Naive thymus-derived CD8-positive, alpha-beta T cell (primary cell): ENCODE measurements around the gene RHOD. TPM values are rescaled to one million over a fixed set of nuclear protein-coding genes. Genes with fewer than 3 reads are reported as not detected.

Experiments used
- ATAC-seq, 2 donors: fragments of 150-1000 bp; cut with Tn5 transposase in 1 of 2; sonication (Bioruptor Pico), chemical (Tn5 transposase) in 1 of 2; 1 replicate in 1 of 2; 2 replicates in 1 of 2; pipeline ENCODE4 v1.10.0; 2021; ENCODE audit warnings: mild to moderate bottlenecking in 2 of 2, moderate library complexity in 2 of 2
- POLR2A ChIA-PET: fragments of 350-600 bp; sonication (Branson Sonifier 250); formaldehyde crosslinking; loops from one replicate; lab custom pipeline; 2021; ENCODE audit warnings: antibody characterized with exemption; lab: Charles Lee
- DNase-seq, 10 donors: peaks; one replicate each; pipeline versions ENCODE4 v3.0.0 to v3.0.0-alpha.2; 2020 to 2022
- H3K27ac Mint-ChIP-seq, 10 donors: one replicate each; pipeline ENCODE4 v1.8.0; 2020 to 2022; ENCODE audit warnings: mild to moderate bottlenecking in 10 of 10, mixed read lengths in 10 of 10, moderate library complexity in 4 of 10, inconsistent platforms in 1 of 10
- H3K27me3 Mint-ChIP-seq, 5 donors: one replicate each; pipeline ENCODE4 v1.8.0; 2021 to 2022; ENCODE audit warnings: mixed read lengths in 5 of 5
- H3K36me3 Mint-ChIP-seq, 3 donors: one replicate each; pipeline ENCODE4 v1.8.0; 2020 to 2022; ENCODE audit warnings: mixed read lengths in 3 of 3, mild to moderate bottlenecking in 2 of 3, inconsistent platforms in 1 of 3
- H3K4me1 Mint-ChIP-seq, 4 donors: one replicate each; pipeline ENCODE4 v1.8.0; 2021 to 2022; ENCODE audit warnings: mixed read lengths in 4 of 4
- H3K4me3 Mint-ChIP-seq, 10 donors: one replicate each; pipeline ENCODE4 v1.8.0; 2020 to 2022; ENCODE audit warnings: mild to moderate bottlenecking in 10 of 10, mixed read lengths in 10 of 10, moderate library complexity in 6 of 10, inconsistent platforms in 1 of 10
- H3K9me3 Mint-ChIP-seq, 9 donors: one replicate each; pipeline ENCODE4 v1.8.0; 2020 to 2022; ENCODE audit warnings: mixed read lengths in 9 of 9, mild to moderate bottlenecking in 3 of 9, inconsistent platforms in 1 of 9, moderate library complexity in 1 of 9
- polyA plus RNA-seq, 3 donors: library from polyadenylated mRNA; unstranded; fragments of 300-500 nt; fragmentation: Illumina TruSeq; gene quantifications; one replicate each; pipeline ENCODE4 v1.2.3, GENCODE V29; 2021
- total RNA-seq, 8 experiments: library from RNA in 2 of 8; stranded (reverse) in 2 of 8; gene quantifications; one replicate each; pipeline ENCODE4 v1.2.3 and lab custom pipeline; 2021 to 2026

Gene RHOD
- total and polyA plus RNA-seq, 5 experiments from 2014 or later, result 0.17 to 0.99 (median 0.48) TPM; not detected in 2

DNA sequence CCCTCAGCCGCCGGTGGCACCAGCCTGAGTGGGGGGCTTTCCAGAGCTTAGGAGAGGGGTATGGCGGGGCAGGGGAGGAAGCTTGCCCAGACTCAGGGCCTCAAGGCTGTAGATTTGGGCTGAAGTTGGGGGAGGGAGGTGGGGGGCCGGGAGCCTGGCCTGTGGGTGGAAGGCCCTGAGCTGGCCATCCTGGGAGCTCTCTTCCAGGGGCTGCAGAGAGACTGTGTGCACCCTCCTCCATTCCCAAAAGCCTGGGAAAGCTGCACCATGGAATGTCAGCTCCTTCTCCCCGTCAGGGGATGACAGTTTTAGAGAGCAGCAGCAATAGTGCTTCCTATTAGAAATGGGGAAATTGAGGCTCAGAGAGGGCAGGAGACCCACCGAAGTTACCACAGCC lies 32.7 kb upstream of the RHOD start:
- POLR2A ChIA-PET, result no interaction called here

GRCh38 chr11:67024410-67024809 lies 32.2 kb upstream of the RHOD start:
- DNase-seq (peak in 8 of 10 donors; percentile 14 to 81 (median 63)), ATAC-seq (peak; percentile 73 to 84)
- Mint-ChIP-seq H3K27me3 (peaks cover 7 to 53% (median 29%) of the 10 kb centered on the region in 5 donors), H3K36me3 (no peaks in the 10 kb centered on the region), H3K4me3 (peak overlapping the region; percentile 45 to 89 (median 80)), H3K4me1 (peaks cover 11 to 32% (median 30%) of the 10 kb centered on the region in 4 donors), H3K9me3 (no peaks in the 10 kb centered on the region), H3K27ac (peak overlapping the region in 5 of 10 donors; percentile 27 to 94 (median 67))
- POLR2A ChIA-PET, result no interaction called here

More for the DNA sequence above, 32.7 kb upstream of the RHOD start:
- no peak for ATAC-seq
- peak overlapping the region in 1 of 10 donors; percentile 67 for H3K27ac Mint-ChIP-seq
- H3K36me3 Mint-ChIP-seq, result peaks cover 0 to 1% (median 0%) of the 10 kb centered on the region in 3 donors
- no peak for DNase-seq
- peaks cover 0 to 2% (median 0%) of the 10 kb centered on the region in 9 donors for H3K9me3 Mint-ChIP-seq
- peak overlapping the region; percentile 63 to 89 (median 84) for H3K4me3 Mint-ChIP-seq
- H3K4me1 Mint-ChIP-seq, result peaks cover 11 to 32% (median 30%) of the 10 kb centered on the region in 4 donors
- H3K27me3 Mint-ChIP-seq, result peaks cover 7 to 55% (median 29%) of the 10 kb centered on the region in 5 donors

DNA sequence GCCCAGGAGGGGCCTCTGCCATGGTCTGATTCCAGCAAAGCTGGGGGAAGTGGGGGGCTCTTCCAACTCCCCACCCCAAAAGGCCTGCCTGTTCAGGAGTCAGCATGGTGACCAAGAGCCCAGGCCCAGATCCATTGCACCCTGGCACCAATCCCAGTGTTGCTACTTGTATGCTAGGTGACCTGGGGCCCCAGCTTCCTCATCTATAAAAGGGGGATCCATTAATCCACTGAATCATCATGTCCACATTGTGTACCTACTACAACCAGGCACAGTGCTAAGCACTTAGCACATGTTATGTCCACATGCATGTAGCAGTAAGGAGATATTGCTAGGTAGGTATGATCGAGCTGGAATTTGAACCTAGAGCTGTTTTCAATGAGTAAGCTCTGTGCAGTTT lies 31.7 kb upstream of the RHOD start:
- Mint-ChIP-seq H3K4me1 (peaks cover 11 to 32% (median 30%) of the 10 kb centered on the region in 4 donors), H3K4me3 (peak overlapping the region in 9 of 10 donors; percentile 13 to 89 (median 69)), H3K36me3 (no peaks in the 10 kb centered on the region), H3K27ac (no peak overlapping the region), H3K27me3 (peaks cover 7 to 52% (median 27%) of the 10 kb centered on the region in 5 donors), H3K9me3 (no peaks in the 10 kb centered on the region)
- ATAC-seq (peak; percentile 2 to 8), DNase-seq (peak in 1 of 10 donors; percentile 15)
- POLR2A ChIA-PET, result interaction anchor here (0.6 kb wide), 1 partner anchor 237 kb away, joined by 3 read pairs; no protein-coding TSS in a partner anchor

GRCh38 chr11:67025750-67026149 lies 30.9 kb upstream of the RHOD start:
- DNase-seq, result no peak
- no peak overlapping the region for H3K4me3 Mint-ChIP-seq
- no peaks in the 10 kb centered on the region for H3K9me3 Mint-ChIP-seq
- ATAC-seq, result no peak
- no peak overlapping the region for H3K27ac Mint-ChIP-seq
- peaks cover 7 to 54% (median 25%) of the 10 kb centered on the region in 5 donors for H3K27me3 Mint-ChIP-seq
- H3K36me3 Mint-ChIP-seq, result no peaks in the 10 kb centered on the region
- POLR2A ChIA-PET, result interaction anchor here (0.6 kb wide), 1 partner anchor 238 kb away, joined by 3 read pairs; no protein-coding TSS in a partner anchor
- peaks cover 11 to 32% (median 30%) of the 10 kb centered on the region in 4 donors for H3K4me1 Mint-ChIP-seq

DNA sequence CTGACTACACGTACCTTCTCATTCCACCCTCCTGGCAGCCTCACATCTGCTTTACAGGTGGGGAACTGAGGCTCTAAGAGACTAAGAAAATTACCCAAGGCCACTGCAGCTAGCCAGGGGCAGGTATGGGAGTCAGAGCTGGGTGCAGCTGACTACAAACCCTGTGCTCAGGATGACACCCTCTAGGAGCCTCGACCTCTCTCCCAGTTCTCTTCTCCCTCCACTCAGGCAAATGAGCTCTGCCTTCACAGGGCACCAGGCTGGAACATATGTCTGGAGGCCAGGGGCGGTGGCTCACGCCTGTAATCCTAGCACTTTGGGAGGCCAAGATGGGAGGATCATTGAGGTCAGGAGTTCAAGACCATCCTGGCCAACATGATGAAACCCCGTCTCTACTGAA lies 29.7 kb upstream of the RHOD start:
- ATAC-seq, result no peak
- H3K4me3 Mint-ChIP-seq, result no peak overlapping the region
- H3K36me3 Mint-ChIP-seq, result no peaks in the 10 kb centered on the region
- H3K27ac Mint-ChIP-seq, result no peak overlapping the region
- H3K27me3 Mint-ChIP-seq, result peaks cover 9 to 53% (median 19%) of the 10 kb centered on the region in 5 donors
- H3K9me3 Mint-ChIP-seq, result no peaks in the 10 kb centered on the region
- H3K4me1 Mint-ChIP-seq, result peaks cover 11 to 32% (median 28%) of the 10 kb centered on the region in 4 donors
- no peak for DNase-seq
- POLR2A ChIA-PET, result no interaction called here

DNA sequence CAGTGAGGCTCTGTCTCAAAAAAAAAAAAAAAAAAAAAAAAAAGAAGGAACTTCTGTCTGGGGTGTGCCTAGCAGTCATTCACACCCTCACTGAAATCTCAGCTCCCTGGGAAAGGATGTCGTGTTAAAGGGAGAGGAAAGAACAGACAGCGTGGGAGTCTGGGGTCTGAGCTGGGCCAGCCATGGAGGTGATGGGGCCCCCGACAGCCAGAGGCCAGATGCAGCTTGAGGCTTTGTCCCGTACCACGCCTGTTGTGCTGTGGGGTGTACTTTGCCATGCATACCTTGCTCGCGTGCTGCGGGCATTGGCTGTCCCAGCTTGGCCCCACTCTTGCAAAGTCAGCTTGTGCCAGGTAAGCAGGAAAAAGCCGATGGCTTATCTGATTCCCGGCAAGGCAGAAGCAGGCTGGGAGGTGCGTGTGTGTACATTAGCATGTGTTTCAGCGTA lies 29.1 kb upstream of the RHOD start:
- H3K27ac Mint-ChIP-seq, result no peak overlapping the region
- POLR2A ChIA-PET, result no interaction called here
- no peaks in the 10 kb centered on the region for H3K9me3 Mint-ChIP-seq
- ATAC-seq (no peak), DNase-seq (no peak)
- peaks cover 6 to 52% (median 16%) of the 10 kb centered on the region in 5 donors for H3K27me3 Mint-ChIP-seq
- no peaks in the 10 kb centered on the region for H3K36me3 Mint-ChIP-seq
- H3K4me1 Mint-ChIP-seq, result peaks cover 11 to 28% (median 23%) of the 10 kb centered on the region in 4 donors
- no peak overlapping the region for H3K4me3 Mint-ChIP-seq

GRCh38 chr11:67027943-67028542 lies 28.6 kb upstream of the RHOD start:
- ATAC-seq (no peak), DNase-seq (no peak)
- Mint-ChIP-seq H3K27ac (no peak overlapping the region), H3K9me3 (no peaks in the 10 kb centered on the region), H3K4me1 (peaks cover 11 to 24% (median 21%) of the 10 kb centered on the region in 4 donors), H3K4me3 (no peak overlapping the region), H3K36me3 (no peaks in the 10 kb centered on the region), H3K27me3 (peaks cover 4 to 52% (median 15%) of the 10 kb centered on the region in 5 donors)
- POLR2A ChIA-PET, result no interaction called here

GRCh38 chr11:67029146-67029545 lies 27.5 kb upstream of the RHOD start:
- H3K4me3 Mint-ChIP-seq, result no peak overlapping the region
- DNase-seq (no peak), ATAC-seq (no peak)
- POLR2A ChIA-PET, result no interaction called here
- peaks cover 4 to 54% (median 18%) of the 10 kb centered on the region in 5 donors for H3K27me3 Mint-ChIP-seq
- peaks cover 9 to 17% (median 14%) of the 10 kb centered on the region in 4 donors for H3K4me1 Mint-ChIP-seq
- no peaks in the 10 kb centered on the region for H3K9me3 Mint-ChIP-seq
- H3K36me3 Mint-ChIP-seq, result no peaks in the 10 kb centered on the region
- H3K27ac Mint-ChIP-seq, result no peak overlapping the region

DNA sequence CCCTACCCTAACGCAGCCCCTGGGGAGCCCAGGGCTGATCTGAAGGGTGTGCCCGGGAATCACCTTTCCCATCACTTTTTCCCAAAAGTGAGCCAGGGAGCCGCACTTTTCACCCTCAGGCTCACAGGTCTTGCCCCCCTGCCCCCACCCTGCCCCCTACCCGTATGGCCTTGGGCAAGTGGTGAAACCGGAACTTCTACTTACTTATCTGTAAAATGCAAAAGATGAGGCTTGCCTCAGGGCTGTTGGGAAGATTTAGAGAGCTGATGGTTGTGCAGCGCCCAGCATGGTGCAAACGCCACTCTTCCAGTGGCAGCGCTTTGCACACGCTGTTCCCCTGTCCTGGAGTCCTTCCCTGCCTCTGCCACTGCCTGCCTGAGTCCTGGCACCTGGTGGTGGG lies 25.7 kb upstream of the RHOD start:
- Mint-ChIP-seq H3K4me3 (no peak overlapping the region), H3K4me1 (peaks cover 0 to 2% (median under 1%) of the 10 kb centered on the region in 4 donors), H3K27ac (no peak overlapping the region), H3K9me3 (no peaks in the 10 kb centered on the region), H3K36me3 (no peaks in the 10 kb centered on the region), H3K27me3 (peaks cover 4 to 46% (median 15%) of the 10 kb centered on the region in 5 donors)
- POLR2A ChIA-PET, result no interaction called here
- ATAC-seq, result no peak
- no peak for DNase-seq

- Mint-ChIP-seq H3K4me3 (no peak overlapping the region), H3K27ac (no peak overlapping the region), H3K36me3 (no peaks in the 10 kb centered on the region), H3K27me3 (peaks cover 4 to 46% (median 12%) of the 10 kb centered on the region in 5 donors), H3K9me3 (no peaks in the 10 kb centered on the region), H3K4me1 (peaks cover 0 to 2% (median under 1%) of the 10 kb centered on the region in 4 donors)
- POLR2A ChIA-PET, result no interaction called here
- no peak for ATAC-seq
- DNase-seq, result no peak
These were observed 24.7 kb upstream of the RHOD start for GRCh38 chr11:67031791-67032561.

DNA sequence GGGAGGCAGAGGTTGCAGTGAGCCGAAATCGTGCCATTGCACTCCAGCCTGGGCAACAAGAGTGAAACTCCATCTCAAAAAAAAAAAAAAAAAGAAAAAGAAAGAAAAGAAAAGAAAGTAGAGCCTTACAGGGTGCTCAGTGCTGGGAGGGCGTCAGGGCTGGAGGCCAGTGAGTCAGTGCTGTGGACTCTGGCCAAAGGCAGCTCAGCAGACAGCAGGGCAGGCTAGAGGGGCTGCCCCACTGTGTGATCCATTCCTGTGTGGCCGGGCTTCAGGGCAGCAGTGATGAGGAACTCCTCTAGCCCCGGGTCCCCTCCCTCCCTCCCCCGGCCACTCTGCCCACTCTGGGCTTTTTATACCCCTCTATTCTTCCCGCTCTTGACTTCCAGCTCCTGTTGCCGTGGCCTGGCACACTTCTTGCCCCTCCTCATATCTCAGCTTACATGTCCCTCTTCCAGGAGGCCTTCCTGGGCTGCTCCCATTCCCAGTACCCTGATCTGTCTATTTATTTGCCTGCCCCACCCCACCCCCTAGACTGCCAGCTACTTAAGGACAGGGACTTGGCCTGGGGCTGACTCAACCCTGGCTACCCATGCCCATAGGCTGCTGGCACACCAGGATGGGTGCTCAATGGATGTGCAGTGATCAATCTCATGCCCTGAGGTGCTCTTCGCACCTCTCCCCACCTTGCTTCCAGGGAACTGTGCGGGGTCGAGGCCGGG lies 23.7 kb upstream of the RHOD start:
- H3K27me3 Mint-ChIP-seq, result peaks cover 5 to 46% (median 12%) of the 10 kb centered on the region in 5 donors
- H3K9me3 Mint-ChIP-seq, result no peaks in the 10 kb centered on the region
- no peak for ATAC-seq
- H3K4me1 Mint-ChIP-seq, result peaks cover 0 to 2% (median under 1%) of the 10 kb centered on the region in 4 donors
- DNase-seq, result no peak
- POLR2A ChIA-PET, result interaction anchor here (0.7 kb wide), 1 partner anchor 231 kb away, joined by 3 read pairs; no protein-coding TSS in a partner anchor
- no peaks in the 10 kb centered on the region for H3K36me3 Mint-ChIP-seq
- no peak overlapping the region for H3K27ac Mint-ChIP-seq
- no peak overlapping the region for H3K4me3 Mint-ChIP-seq

GRCh38 chr11:67033661-67034166 lies 22.9 kb upstream of the RHOD start:
- Mint-ChIP-seq H3K4me1 (peaks cover 0 to 2% (median under 1%) of the 10 kb centered on the region in 4 donors), H3K27ac (no peak overlapping the region), H3K4me3 (no peak overlapping the region), H3K36me3 (no peaks in the 10 kb centered on the region), H3K27me3 (peaks cover 5 to 46% (median 12%) of the 10 kb centered on the region in 5 donors), H3K9me3 (no peaks in the 10 kb centered on the region)
- DNase-seq (no peak), ATAC-seq (no peak)
- POLR2A ChIA-PET, result no interaction called here
